K562 (cell line): ENCODE results near the gene KAT6B. TPM values are rescaled to one million over a fixed set of nuclear protein-coding genes. Genes with fewer than 3 reads are reported as not detected.

Source experiments
- BMI1 ChIP-seq: fragments of 150-350 bp; IDR thresholded peaks from 2 replicates; pipeline ENCODE4 v1.6.1; 2014; ENCODE audit warnings: low read length
- C11orf30 ChIP-seq: fragments of 450-650 bp; IDR thresholded peaks from 2 replicates; pipeline ENCODE4 v1.6.1; 2016; ENCODE audit warnings: low read depth, mild to moderate bottlenecking
- ELK3 ChIP-seq: fragments of 450-650 bp; formaldehyde crosslinking; IDR thresholded peaks from 2 replicates; pipeline ENCODE4 v1.4.0; 2020; ENCODE audit warnings: mild to moderate bottlenecking
- ETV1 ChIP-seq: fragments of 450-650 bp; conservative IDR thresholded peaks from 2 replicates; pipeline ENCODE4 v1.6.1; 2016; ENCODE audit warnings: missing genetic modification characterization, control low read depth, low read depth, missing compliant biosample characterization
- NFE2 ChIP-seq: IDR thresholded peaks from 2 replicates; pipeline ENCODE4 v1.6.1; 2014; ENCODE audit warnings: antibody characterized with exemption, low read depth
- SRSF9 ChIP-seq: fragments of 200-400 bp; formaldehyde crosslinking; IDR thresholded peaks from 2 replicates; pipeline ENCODE4 v1.6.1; 2017; ENCODE audit warnings: low read depth, low read length, borderline replicate concordance
- TFAP4 ChIP-seq: sonication (generic); formaldehyde crosslinking; IDR thresholded peaks from 2 replicates; pipeline ENCODE4 v1.8.0; 2022; ENCODE audit warnings: missing genetic modification reagents, mild to moderate bottlenecking, moderate library complexity, borderline replicate concordance
- ZBTB43 ChIP-seq: sonication (generic); formaldehyde crosslinking; IDR thresholded peaks from 2 replicates; pipeline ENCODE4 v1.8.0; 2023; ENCODE audit warnings: mild to moderate bottlenecking, missing genetic modification reagents
- ZEB2 ChIP-seq: fragments of 450-650 bp; IDR thresholded peaks from 2 replicates; pipeline ENCODE4 v1.6.1; 2016
- ZNF23 ChIP-seq: fragments of 250-450 bp; sonication (Bioruptor Pico); IDR thresholded peaks from 2 replicates; pipeline ENCODE4 v1.4.0; 2020; ENCODE audit warnings: mild to moderate bottlenecking
- ZNF407 ChIP-seq: fragments of 450-650 bp; IDR thresholded peaks from 2 replicates; pipeline ENCODE4 v1.6.1; 2016; ENCODE audit warnings: low read depth
- ZNF740 ChIP-seq, 3 experiments: fragments of 200-800 bp in 1 of 3; sonication (Bioruptor generic) in 1 of 3; sonication (generic) in 1 of 3; formaldehyde crosslinking in 1 of 3; IDR thresholded peaks; 2 replicates each; pipeline versions ENCODE4 v1.6.1 to v1.8.0; 2016 to 2022; ENCODE audit warnings: mild to moderate bottlenecking in 2 of 3, missing compliant biosample characterization in 2 of 3, missing genetic modification characterization in 2 of 3, missing genetic modification reagents in 1 of 3
- ZNF76 ChIP-seq: fragments of 250-450 bp; sonication (Bioruptor Pico); IDR thresholded peaks from 2 replicates; pipeline ENCODE4 v1.4.0; 2020; ENCODE audit warnings: mild to moderate bottlenecking, moderate library complexity, borderline replicate concordance
- polyA plus RNA-seq, 8 experiments: library from polyadenylated mRNA; depleted of rRNA in 4 of 8; stranded (reverse) in 5 of 8; unstranded in 3 of 8; fragments of >200 nt; fragmentation: Nextera tagmentation in 2 of 8; fragmentation: Illumina TruSeq in 1 of 8; extraction: Ambion mirVana in 2 of 8; extraction: Trizol in 1 of 8; gene quantifications; 2 replicates each; pipeline versions ENCODE4 v1.2.1 to v1.2.3, GENCODE V29; 2011 to 2014; ENCODE audit warnings: inconsistent platforms in 1 of 8, missing spikeins in 1 of 8
- total RNA-seq, 7 experiments: library from RNA; depleted of rRNA in 6 of 7; stranded (reverse); fragments of >200 nt in 6 of 7; fragmentation: Illumina TruSeq in 2 of 7; extraction: Trizol in 2 of 7; gene quantifications; 2 replicates each; pipeline versions ENCODE4 v1.2.1 to v1.2.3, GENCODE V29; 2011 to 2021; ENCODE audit warnings: low replicate concordance in 1 of 7

KAT6B gene
- total and polyA plus RNA-seq, 9 of the 15 experiments (the other 6 are each of a cell fraction or from before 2014, with no cell fraction given) = 1.4 to 9.2 (median 6.8) TPM

GRCh38 chr10:75050149-75050919, 223.9 kb downstream of the KAT6B start (continued):
- TF ChIP-seq ELK3 (CRISPR knock-in tag) (no peak), SRSF9 (no peak), ZNF740 (CRISPR knock-in tag; IDR thresholded peaks at IDR 0.05) (no peak), ZNF740 (tag; IDR thresholded peaks at IDR 0.05) (no peak), NFE2 (peak; percentile 68; the same call in 1 of the 2 replicates), ZEB2 (no peak), ETV1 (tag) (no peak), ZNF407 (no peak), C11orf30 (peak; percentile 39; the same call in 1 of the 2 replicates), TFAP4 (CRISPR knock-in tag) (no peak), BMI1 (no peak), ZNF23 (no peak), ZNF76 (CRISPR knock-in tag) (no peak), ZBTB43 (no peak)
